ENCODE measurements around the gene ARL8B. TPM values are rescaled to one million over a fixed set of nuclear protein-coding genes. Genes with fewer than 3 reads are reported as not detected.
"Not testable (repeated sequence)": the region's sequence is repeated elsewhere in the genome, so short reads cannot be mapped to it uniquely, and the experiment has no call there.

Gene ARL8B
- total and polyA plus RNA-seq, 9 of the 15 experiments (the other 6 are each of a cell fraction or from before 2014, with no cell fraction given) = 28.5 to 99.4 (median 77.2) TPM

- Histone ChIP-seq H3K9me1 (ENCODE audit: control insufficient read depth, insufficient read depth, low read length) (no peaks in the 10 kb centered on the region), H3K27me3 (ENCODE audit: control insufficient read depth in 2 of 2, insufficient read depth in 2 of 2, low read length in 2 of 2) (no peaks in the 10 kb centered on the region), H4K20me1 (replicated peaks; ENCODE audit: control insufficient read depth, insufficient read depth, low read length) (no peaks in the 10 kb centered on the region; the same call in 1 of the 2 replicates), H3K9ac (ENCODE audit: insufficient read depth in 1 of 2, low read depth in 2 of 2, low read length in 2 of 2) (no peak overlapping the region), H2AFZ (ENCODE audit: low read depth, low read length) (no peak overlapping the region), H3K4me3 (no peak overlapping the region), H3K4me1 (replicated peaks in 1 of 2; ENCODE audit: control insufficient read depth in 2 of 2, insufficient read depth in 2 of 2, low read length in 2 of 2) (peaks cover 0 to 15% of the 10 kb centered on the region in 2 experiments; a peak in 3 of 5 replicates), H3K36me3 (ENCODE audit: control insufficient read depth, insufficient read depth, low read length) (peaks cover 63% of the 10 kb centered on the region), H3K79me2 (ENCODE audit: control insufficient read depth, insufficient read depth, low read length) (peaks cover 36% of the 10 kb centered on the region), H3K9me3 (replicated peaks; ENCODE audit: control insufficient read depth, insufficient read depth, low read depth, low read length) (no peaks in the 10 kb centered on the region), H3K27ac (ENCODE audit: extremely low read depth, low read depth, low read length) (no peak overlapping the region), H3K4me2 (ENCODE audit: insufficient read depth, low read length) (no peak overlapping the region)
- ATAC-seq (no peak), DNase-seq (ENCODE audit: extremely low read depth in 1 of 4, low spot score in 3 of 4) (no peak), FAIRE-seq (no peak)
- no TSS peak for BruUV-seq (replicated peaks)
- intact Hi-C loops (cut with micrococcal nuclease) = no loop called here
- ChIA-PET POLR2A (interaction anchor here (1.2 to 2.3 kb wide), 2 partner anchors 12 to 17 kb away, joined by 3 to 10 read pairs; no protein-coding TSS in a partner anchor), CTCF (ENCODE audit: low intra/inter-chr PET ratio) (no interaction called here)
- 95% methylated on average over 4 of the region's 4 CpGs for WGBS (ENCODE audit: insufficient coverage, low coverage, missing lambda C conversion rate)
- TF ChIP-seq YY1 (IDR thresholded peaks at IDR 0.05; ENCODE audit: borderline replicate concordance in 1 of 3, control insufficient read depth in 1 of 3, extremely low read depth in 1 of 3, insufficient read depth in 3 of 3, insufficient read length in 1 of 3, insufficient replicate concordance in 2 of 3, low read depth in 1 of 3, low read length in 2 of 3) = no peak
- TF ChIP-seq ILK (tag; IDR thresholded peaks at IDR 0.05; ENCODE audit: borderline replicate concordance, low read depth) = no peak
- TF ChIP-seq SP2 (IDR thresholded peaks at IDR 0.05; ENCODE audit: extremely low read depth, low read depth, low read length, poor library complexity, severe bottlenecking) = no peak
- TF ChIP-seq HMBOX1 (IDR thresholded peaks at IDR 0.05) = no peak
- no peak for TF ChIP-seq HMG20A (CRISPR knock-in tag; conservative IDR thresholded peaks at IDR 0.05)
- TF ChIP-seq ZNF589 (CRISPR knock-in tag; IDR thresholded peaks at IDR 0.05; ENCODE audit: low read depth) = no peak
- no peak for TF ChIP-seq HDAC3 (IDR thresholded peaks at IDR 0.05; ENCODE audit: borderline replicate concordance, partially characterized antibody)
- no peak for TF ChIP-seq KAT8 (IDR thresholded peaks at IDR 0.05; ENCODE audit: low read depth)
- no peak for TF ChIP-seq SRSF1 (IDR thresholded peaks at IDR 0.05; ENCODE audit: low read depth, low read length)
- no peak for TF ChIP-seq EHMT2 (IDR thresholded peaks at IDR 0.05)
- in situ Hi-C loops (cut with MboI) = no loop called here
Observed at GRCh38 chr3:5172018-5172417, 49.9 kb downstream of the ARL8B start.

DNA sequence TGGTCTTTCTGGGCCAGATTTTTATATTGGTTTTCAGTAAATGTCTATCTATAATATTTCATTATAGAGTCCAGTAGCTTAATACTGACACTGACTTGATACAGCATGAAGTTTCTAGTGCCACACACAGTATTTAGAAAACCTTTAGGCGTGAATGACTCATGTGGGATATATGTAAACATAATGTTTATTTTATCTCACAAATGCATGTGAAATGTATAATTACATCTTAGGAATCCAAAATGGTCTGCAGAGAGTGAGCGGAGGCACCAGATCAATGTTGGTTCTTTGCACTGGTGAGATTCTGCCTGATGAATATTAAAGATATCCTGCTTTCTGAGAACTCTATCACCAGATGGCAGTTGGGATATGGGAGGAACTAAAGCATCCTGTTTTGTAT is 56.9 kb downstream of the ARL8B start:
- H3K79me2 ChIP-seq (ENCODE audit: control insufficient read depth, insufficient read depth, low read length); H3K27me3 ChIP-seq (ENCODE audit: control insufficient read depth in 2 of 2, insufficient read depth in 2 of 2, low read length in 2 of 2); in situ Hi-C loops (cut with MboI); DNase-seq (ENCODE audit: extremely low read depth in 1 of 4, low spot score in 3 of 4); H3K27ac ChIP-seq (ENCODE audit: extremely low read depth, low read depth, low read length); H2AFZ ChIP-seq (ENCODE audit: low read depth, low read length); H4K20me1 ChIP-seq (replicated peaks; ENCODE audit: control insufficient read depth, insufficient read depth, low read length); ATAC-seq; FAIRE-seq; H3K9me1 ChIP-seq (ENCODE audit: control insufficient read depth, insufficient read depth, low read length); CTCF ChIA-PET (ENCODE audit: low intra/inter-chr PET ratio); H3K4me3 ChIP-seq; H3K9me3 ChIP-seq (replicated peaks; ENCODE audit: control insufficient read depth, insufficient read depth, low read depth, low read length); H3K9ac ChIP-seq (ENCODE audit: insufficient read depth in 1 of 2, low read depth in 2 of 2, low read length in 2 of 2); intact Hi-C loops (cut with micrococcal nuclease); H3K4me2 ChIP-seq (ENCODE audit: insufficient read depth, low read length); H3K4me1 ChIP-seq (replicated peaks in 1 of 2; ENCODE audit: control insufficient read depth in 2 of 2, insufficient read depth in 2 of 2, low read length in 2 of 2): not testable (repeated sequence)
- peaks cover 76% of the 10 kb centered on the region for H3K36me3 ChIP-seq (ENCODE audit: control insufficient read depth, insufficient read depth, low read length)
- BruUV-seq (replicated peaks) = TSS peak; percentile 12
- 86% methylated on average over 2 of the region's 2 CpGs for WGBS (ENCODE audit: insufficient coverage, low coverage, missing lambda C conversion rate)
- POLR2A ChIA-PET = interaction anchor here (0.9 to 3.1 kb wide), 2 partner anchors 10 to 11 kb away, joined by 3 to 17 read pairs; no protein-coding TSS in a partner anchor

Data from K562 (cell line).